SU-DHL-6 (cell line): ENCODE data around the gene INPP4A.

Experiments used
- CTCF ChIP-seq: fragments of 200-600 bp; sonication (generic); IDR thresholded peaks from one replicate; pipeline ENCODE4 v1.5.1; 2017; ENCODE audit warnings: antibody characterized with exemption, mild to moderate bottlenecking, low read length, moderate library complexity; ENCODE audit not compliant: insufficient read depth, poor library complexity, severe bottlenecking
- EZH2phosphoT487 ChIP-seq: fragments of 200-600 bp; sonication (generic), shearing (Covaris generic); conservative IDR thresholded peaks from 2 replicates; pipeline ENCODE4 v1.6.1; 2018; ENCODE audit warnings: mild to moderate bottlenecking, antibody characterized with exemption, low read length, moderate library complexity, mixed read lengths

GRCh38 chr2:98580656-98581284 is 136.1 kb downstream of the INPP4A start:
- TF ChIP-seq EZH2phosphoT487 (no peak), CTCF (no peak)
